Liver (tissue), 9 donors: Measurements from ENCODE around the gene SLMAP. TPM values are rescaled to one million over a fixed set of nuclear protein-coding genes. Genes with fewer than 3 reads are reported as not detected.
"Not testable (repeated sequence)": the region's sequence is repeated elsewhere in the genome, so short reads cannot be mapped to it uniquely, and the experiment has no call there.

Experiments used
- DNase-seq: peaks from one replicate; pipeline ENCODE4 v3.0.0-alpha.2; 2017; ENCODE audit warnings: low spot score
- H3K27ac ChIP-seq, 2 donors: one replicate each; pipeline ENCODE4 v1.7.0; 2013; ENCODE audit warnings: inconsistent platforms in 2 of 2, low read length in 2 of 2, control low read depth in 1 of 2, low read depth in 1 of 2, mild to moderate bottlenecking in 1 of 2
- H3K27me3 ChIP-seq, 4 donors: one replicate each; pipeline versions ENCODE4 v1.6.1 to v1.7.0; 2013; ENCODE audit warnings: low read length in 3 of 4, inconsistent platforms in 1 of 4, mild to moderate bottlenecking in 1 of 4, moderate library complexity in 1 of 4; ENCODE audit not compliant: control insufficient read depth in 4 of 4, insufficient read depth in 4 of 4
- H3K36me3 ChIP-seq, 4 donors: one replicate each; pipeline versions ENCODE4 v1.6.1 to v1.7.0; 2013; ENCODE audit warnings: low read length in 3 of 4, mild to moderate bottlenecking in 3 of 4, low read depth in 1 of 4, moderate library complexity in 1 of 4; ENCODE audit not compliant: control insufficient read depth in 4 of 4, insufficient read depth in 3 of 4
- H3K4me1 ChIP-seq, 4 donors: one replicate each; pipeline versions ENCODE4 v1.6.1 to v1.7.0; 2013; ENCODE audit warnings: low read length in 3 of 4, mild to moderate bottlenecking in 3 of 4, moderate library complexity in 1 of 4; ENCODE audit not compliant: control insufficient read depth in 4 of 4, insufficient read depth in 4 of 4
- H3K4me3 ChIP-seq, 3 donors: one replicate each; pipeline versions ENCODE4 v1.6.1 to v1.7.0; 2013; ENCODE audit warnings: low read length in 3 of 3, control low read depth in 1 of 3, low read depth in 1 of 3, mild to moderate bottlenecking in 1 of 3
- H3K9ac ChIP-seq, 2 donors: one replicate each; pipeline ENCODE4 v1.7.0; 2013; ENCODE audit warnings: low read length in 2 of 2, mild to moderate bottlenecking in 2 of 2, moderate library complexity in 2 of 2, control low read depth in 1 of 2, low read depth in 1 of 2
- H3K9me3 ChIP-seq, 4 donors: one replicate each; pipeline versions ENCODE4 v1.6.1 to v1.7.0; 2013; ENCODE audit warnings: low read length in 3 of 4; ENCODE audit not compliant: control insufficient read depth in 4 of 4
- ATF3 ChIP-seq: IDR thresholded peaks from 2 replicates; pipeline ENCODE4 v1.6.1; 2016; ENCODE audit warnings: antibody characterized with exemption
- CTCF ChIP-seq: fragments of 150-350 bp; IDR thresholded peaks from 2 replicates; pipeline ENCODE4 v1.5.1; 2017; ENCODE audit warnings: improper control_type of control experiment, low read depth, low read length; ENCODE audit not compliant: missing input control
- EGR1 ChIP-seq, 2 donors: IDR thresholded peaks; 2 replicates each; pipeline ENCODE4 v1.6.1; 2016 to 2018; ENCODE audit warnings: antibody characterized with exemption in 2 of 2, low read depth in 2 of 2
- FOXA1 ChIP-seq: IDR thresholded peaks from 2 replicates; pipeline ENCODE4 v1.6.1; 2016; ENCODE audit warnings: antibody characterized with exemption
- FOXA2 ChIP-seq: IDR thresholded peaks from 2 replicates; pipeline ENCODE4 v1.6.1; 2016; ENCODE audit warnings: antibody characterized with exemption
- GABPA ChIP-seq, 2 donors: IDR thresholded peaks in 1 of 2; conservative IDR thresholded peaks in 1 of 2; 2 replicates each; pipeline ENCODE4 v1.6.1; 2016; ENCODE audit warnings: antibody characterized with exemption in 2 of 2, mild to moderate bottlenecking in 1 of 2, moderate library complexity in 1 of 2
- HNF4A ChIP-seq, 2 donors: conservative IDR thresholded peaks; 2 replicates each; pipeline ENCODE4 v1.6.1; 2016; ENCODE audit warnings: antibody characterized with exemption in 2 of 2, mild to moderate bottlenecking in 2 of 2
- HNF4G ChIP-seq: IDR thresholded peaks from 2 replicates; pipeline ENCODE4 v1.6.1; 2016; ENCODE audit warnings: antibody characterized with exemption
- JUND ChIP-seq, 2 donors: IDR thresholded peaks; 2 replicates each; pipeline ENCODE4 v1.6.1; 2016; ENCODE audit warnings: antibody characterized with exemption in 2 of 2
- MAX ChIP-seq: IDR thresholded peaks from 2 replicates; pipeline ENCODE4 v1.6.1; 2016; ENCODE audit warnings: antibody characterized with exemption
- RAD21 ChIP-seq, 2 donors: IDR thresholded peaks; 2 replicates each; pipeline ENCODE4 v1.6.1; 2016; ENCODE audit warnings: antibody characterized with exemption in 2 of 2, mild to moderate bottlenecking in 2 of 2
- RXRA ChIP-seq, 2 donors: IDR thresholded peaks; 2 replicates each; pipeline ENCODE4 v1.6.1; 2017 to 2018; ENCODE audit warnings: antibody characterized with exemption in 2 of 2, mild to moderate bottlenecking in 1 of 2
- SP1 ChIP-seq: IDR thresholded peaks from 2 replicates; pipeline ENCODE4 v1.6.1; 2018; ENCODE audit warnings: antibody characterized with exemption, mild to moderate bottlenecking
- TAF1 ChIP-seq: conservative IDR thresholded peaks from 2 replicates; pipeline ENCODE4 v1.6.1; 2016; ENCODE audit warnings: antibody characterized with exemption, mild to moderate bottlenecking
- YY1 ChIP-seq: IDR thresholded peaks from 2 replicates; pipeline ENCODE4 v1.6.1; 2016; ENCODE audit warnings: antibody characterized with exemption, mild to moderate bottlenecking
- ZBTB33 ChIP-seq: IDR thresholded peaks from 2 replicates; pipeline ENCODE4 v1.6.1; 2016; ENCODE audit warnings: antibody characterized with exemption
- WGBS: extraction: QIAGEN DNeasy Blood & Tissue Kit; methylation state at CpG from one replicate; pipeline ENCODE4 v1.1.7; 2013; 5-methylcytosine and 5-hydroxymethylcytosine counted together
- polyA plus RNA-seq, 2 donors: library from polyadenylated mRNA; stranded (reverse) in 1 of 2; unstranded in 1 of 2; fragments of 200-250 nt in 1 of 2; fragments of >200 nt in 1 of 2; fragmentation: Nextera tagmentation in 1 of 2; extraction: Ambion mirVana in 1 of 2; gene quantifications; one replicate each; pipeline versions ENCODE4 v1.2.1 to v1.2.3, GENCODE V29; 2013 to 2015
- total RNA-seq, 2 donors: library from RNA; depleted of rRNA; stranded (reverse); fragments of >200 nt; gene quantifications; one replicate each; pipeline ENCODE4 v1.2.3, GENCODE V29; 2014
- donor health status: healthy.
- donor health status: healthy.
- donor health status: healthy.
- donor health status: healthy.
- donor health status: healthy.

The SLMAP gene
- total and polyA plus RNA-seq, 4 donors: 10.2 to 37.8 (median 19.4) TPM

- Histone ChIP-seq H3K9me3 (no peaks in the 10 kb centered on the region), H3K27ac (no peak overlapping the region), H3K36me3 (peaks cover 0 to 2% (median 0%) of the 10 kb centered on the region in 4 donors), H3K4me3 (no peak overlapping the region), H3K27me3 (no peaks in the 10 kb centered on the region), H3K9ac (no peak overlapping the region), H3K4me1 (no peaks in the 10 kb centered on the region)
- no peak for DNase-seq
- WGBS: 94% methylated on average over 3 of the region's 3 CpGs
- TF ChIP-seq HNF4G: no peak
- no peak for TF ChIP-seq ATF3
- no peak for TF ChIP-seq GABPA (IDR thresholded peaks at IDR 0.05 in 1 of 2, conservative IDR thresholded peaks at IDR 0.05 in 1 of 2)
These were observed 120.5 kb downstream of the SLMAP start for GRCh38 chr3:57876632-57877031.

GRCh38 chr3:57877116-57877515 lies 121.0 kb downstream of the SLMAP start:
- WGBS: 93% methylated on average over 2 of the region's 2 CpGs
- no peaks in the 10 kb centered on the region for H3K27me3 ChIP-seq
- no peak overlapping the region for H3K4me3 ChIP-seq
- no peak for DNase-seq
- peaks cover 0 to 2% (median 0%) of the 10 kb centered on the region in 4 donors for H3K36me3 ChIP-seq
- no peak overlapping the region for H3K9ac ChIP-seq
- TF ChIP-seq FOXA2: no peak
- no peak for TF ChIP-seq JUND (IDR thresholded peaks at IDR 0.05)
- H3K27ac ChIP-seq: no peak overlapping the region
- no peaks in the 10 kb centered on the region for H3K4me1 ChIP-seq
- no peaks in the 10 kb centered on the region for H3K9me3 ChIP-seq

- WGBS: 99% methylated on average over 5 of the region's 5 CpGs
- H3K27me3 ChIP-seq, H3K36me3 ChIP-seq, H3K27ac ChIP-seq, H3K4me1 ChIP-seq, DNase-seq, H3K9me3 ChIP-seq, H3K4me3 ChIP-seq, H3K9ac ChIP-seq: not testable (repeated sequence)
These were observed 128.3 kb downstream of the SLMAP start for GRCh38 chr3:57884436-57884835.

- 93% methylated on average over 6 of the region's 6 CpGs for WGBS
- H3K36me3 ChIP-seq: peaks cover 0 to 6% (median 1%) of the 10 kb centered on the region in 4 donors
- H3K9ac ChIP-seq: no peak overlapping the region
- H3K27ac ChIP-seq: no peak overlapping the region
- no peaks in the 10 kb centered on the region for H3K9me3 ChIP-seq
- H3K27me3 ChIP-seq: no peaks in the 10 kb centered on the region
- H3K4me1 ChIP-seq: no peaks in the 10 kb centered on the region
- no peak for DNase-seq
- no peak overlapping the region for H3K4me3 ChIP-seq
- no peak for TF ChIP-seq RXRA (IDR thresholded peaks at IDR 0.05)
- TF ChIP-seq JUND (IDR thresholded peaks at IDR 0.05): no peak
- no peak for TF ChIP-seq ATF3
- TF ChIP-seq CTCF: no peak
- TF ChIP-seq EGR1 (IDR thresholded peaks at IDR 0.05; ENCODE audit: low read depth in 2 of 2): no peak
- no peak for TF ChIP-seq HNF4A (conservative IDR thresholded peaks at IDR 0.05)
- TF ChIP-seq GABPA (IDR thresholded peaks at IDR 0.05 in 1 of 2, conservative IDR thresholded peaks at IDR 0.05 in 1 of 2): no peak
- TF ChIP-seq ZBTB33: no peak
- no peak for TF ChIP-seq MAX
- TF ChIP-seq YY1: no peak
- no peak for TF ChIP-seq SP1
- no peak for TF ChIP-seq HNF4G
- TF ChIP-seq FOXA1: no peak
- TF ChIP-seq TAF1: no peak
- no peak for TF ChIP-seq RAD21 (IDR thresholded peaks at IDR 0.05)
- no peak for TF ChIP-seq FOXA2
These were observed 133.7 kb downstream of the SLMAP start for GRCh38 chr3:57889807-57890206.
